HepG2 (cell line): ENCODE measurements around the gene CLIC1. TPM values are rescaled to one million over a fixed set of nuclear protein-coding genes. Genes with fewer than 3 reads are reported as not detected.

ENCODE experiments used
- EZH2 ChIP-seq: conservative IDR thresholded peaks from 2 replicates; pipeline ENCODE4 v1.6.1; 2012; ENCODE audit warnings: mild to moderate bottlenecking, low read depth, low read length, moderate library complexity
- GTF2F1 ChIP-seq: fragments of 150-350 bp; IDR thresholded peaks from 2 replicates; pipeline ENCODE4 v1.6.1; 2014; ENCODE audit warnings: low read length
- HNRNPK ChIP-seq: fragments of 200-400 bp; formaldehyde crosslinking; IDR thresholded peaks from 2 replicates; pipeline ENCODE4 v1.6.1; 2018; ENCODE audit warnings: low read length, low read depth, moderate library complexity, mild to moderate bottlenecking; ENCODE audit not compliant: poor library complexity, severe bottlenecking
- MEF2D ChIP-seq: sonication (generic); formaldehyde crosslinking; IDR thresholded peaks from 2 replicates; pipeline ENCODE4 v1.5.1; 2020; ENCODE audit warnings: mild to moderate bottlenecking, missing genetic modification reagents
- MTF2 ChIP-seq: sonication (generic); formaldehyde crosslinking; IDR thresholded peaks from 2 replicates; pipeline ENCODE4 v1.5.0; 2020; ENCODE audit warnings: missing genetic modification reagents, borderline replicate concordance
- NFYC ChIP-seq: IDR thresholded peaks from 2 replicates; pipeline ENCODE4 v1.6.1; 2016; ENCODE audit warnings: missing genetic modification reagents, missing compliant biosample characterization
- TBL1XR1 ChIP-seq: fragments of 150-350 bp; IDR thresholded peaks from 2 replicates; pipeline ENCODE4 v1.6.1; 2014; ENCODE audit warnings: borderline replicate concordance, low read length; ENCODE audit not compliant: partially characterized antibody
- ZBTB26 ChIP-seq: IDR thresholded peaks from 2 replicates; pipeline ENCODE4 v1.6.1; 2016; ENCODE audit warnings: missing compliant biosample characterization, missing genetic modification reagents, borderline replicate concordance
- ZBTB3 ChIP-seq: sonication (generic); formaldehyde crosslinking; IDR thresholded peaks from 2 replicates; pipeline ENCODE4 v1.4.0; 2020; ENCODE audit warnings: low read depth, mild to moderate bottlenecking, moderate library complexity, missing genetic modification reagents, borderline replicate concordance
- ZFX ChIP-seq: sonication (generic); formaldehyde crosslinking; IDR thresholded peaks from 2 replicates; pipeline ENCODE4 v1.4.0; 2020; ENCODE audit warnings: mild to moderate bottlenecking, low read depth, missing genetic modification reagents, moderate library complexity
- ZKSCAN8 ChIP-seq: IDR thresholded peaks from 2 replicates; pipeline ENCODE4 v1.6.1; 2016; ENCODE audit warnings: borderline replicate concordance, missing genetic modification reagents, missing compliant biosample characterization
- ZNF609 ChIP-seq: sonication (generic); formaldehyde crosslinking; IDR thresholded peaks from 2 replicates; pipeline ENCODE4 v1.4.0; 2020; ENCODE audit warnings: mild to moderate bottlenecking, missing genetic modification reagents, borderline replicate concordance
- ZSCAN22 ChIP-seq: sonication (generic); formaldehyde crosslinking; IDR thresholded peaks from 2 replicates; pipeline ENCODE4 v1.4.0; 2020; ENCODE audit warnings: mild to moderate bottlenecking, missing genetic modification reagents
- polyA plus RNA-seq, 8 experiments: library from polyadenylated mRNA; depleted of rRNA in 3 of 8; stranded (reverse) in 7 of 8; unstranded in 1 of 8; fragments of >200 nt; fragmentation: Illumina TruSeq in 4 of 8; extraction: Trizol in 4 of 8; gene quantifications; 2 replicates each; pipeline versions ENCODE4 v1.2.1 to v1.2.3, GENCODE V29; 2011 to 2016; ENCODE audit warnings: low read depth in 4 of 8, missing spikeins in 1 of 8, mixed read lengths in 1 of 8; ENCODE audit not compliant: insufficient read depth in 1 of 8
- total RNA-seq, 5 experiments: library from RNA; depleted of rRNA; stranded (reverse); fragments of >200 nt; fragmentation: Illumina TruSeq; extraction: Trizol; gene quantifications; 2 replicates each; pipeline ENCODE4 v1.2.3, GENCODE V29; 2016; ENCODE audit warnings: low read depth in 1 of 5
- TF ChIP-seq, protein P1 (sequence below): sonication (generic); formaldehyde crosslinking; IDR thresholded peaks from 2 replicates; pipeline ENCODE4 v1.5.0; 2020; ENCODE audit warnings: mild to moderate bottlenecking, missing genetic modification reagents
- TF ChIP-seq, protein P2 (sequence below): sonication (generic); formaldehyde crosslinking; IDR thresholded peaks from 2 replicates; pipeline ENCODE4 v1.4.0; 2020; ENCODE audit warnings: missing genetic modification reagents
- TF ChIP-seq, protein P3 (sequence below): IDR thresholded peaks from 2 replicates; pipeline ENCODE4 v1.6.1; 2016; ENCODE audit warnings: control low read depth

CLIC1 gene
- total and polyA plus RNA-seq, 2 of the 13 experiments (the other 11 are each of a cell fraction or from before 2014, with no cell fraction given): 602 to 891 TPM

- TF ChIP-seq, protein P1, sequence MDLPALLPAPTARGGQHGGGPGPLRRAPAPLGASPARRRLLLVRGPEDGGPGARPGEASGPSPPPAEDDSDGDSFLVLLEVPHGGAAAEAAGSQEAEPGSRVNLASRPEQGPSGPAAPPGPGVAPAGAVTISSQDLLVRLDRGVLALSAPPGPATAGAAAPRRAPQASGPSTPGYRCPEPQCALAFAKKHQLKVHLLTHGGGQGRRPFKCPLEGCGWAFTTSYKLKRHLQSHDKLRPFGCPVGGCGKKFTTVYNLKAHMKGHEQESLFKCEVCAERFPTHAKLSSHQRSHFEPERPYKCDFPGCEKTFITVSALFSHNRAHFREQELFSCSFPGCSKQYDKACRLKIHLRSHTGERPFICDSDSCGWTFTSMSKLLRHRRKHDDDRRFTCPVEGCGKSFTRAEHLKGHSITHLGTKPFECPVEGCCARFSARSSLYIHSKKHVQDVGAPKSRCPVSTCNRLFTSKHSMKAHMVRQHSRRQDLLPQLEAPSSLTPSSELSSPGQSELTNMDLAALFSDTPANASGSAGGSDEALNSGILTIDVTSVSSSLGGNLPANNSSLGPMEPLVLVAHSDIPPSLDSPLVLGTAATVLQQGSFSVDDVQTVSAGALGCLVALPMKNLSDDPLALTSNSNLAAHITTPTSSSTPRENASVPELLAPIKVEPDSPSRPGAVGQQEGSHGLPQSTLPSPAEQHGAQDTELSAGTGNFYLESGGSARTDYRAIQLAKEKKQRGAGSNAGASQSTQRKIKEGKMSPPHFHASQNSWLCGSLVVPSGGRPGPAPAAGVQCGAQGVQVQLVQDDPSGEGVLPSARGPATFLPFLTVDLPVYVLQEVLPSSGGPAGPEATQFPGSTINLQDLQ (CRISPR knock-in tag): no peak
- TF ChIP-seq HNRNPK: peak; percentile 91
- TF ChIP-seq, protein P2, sequence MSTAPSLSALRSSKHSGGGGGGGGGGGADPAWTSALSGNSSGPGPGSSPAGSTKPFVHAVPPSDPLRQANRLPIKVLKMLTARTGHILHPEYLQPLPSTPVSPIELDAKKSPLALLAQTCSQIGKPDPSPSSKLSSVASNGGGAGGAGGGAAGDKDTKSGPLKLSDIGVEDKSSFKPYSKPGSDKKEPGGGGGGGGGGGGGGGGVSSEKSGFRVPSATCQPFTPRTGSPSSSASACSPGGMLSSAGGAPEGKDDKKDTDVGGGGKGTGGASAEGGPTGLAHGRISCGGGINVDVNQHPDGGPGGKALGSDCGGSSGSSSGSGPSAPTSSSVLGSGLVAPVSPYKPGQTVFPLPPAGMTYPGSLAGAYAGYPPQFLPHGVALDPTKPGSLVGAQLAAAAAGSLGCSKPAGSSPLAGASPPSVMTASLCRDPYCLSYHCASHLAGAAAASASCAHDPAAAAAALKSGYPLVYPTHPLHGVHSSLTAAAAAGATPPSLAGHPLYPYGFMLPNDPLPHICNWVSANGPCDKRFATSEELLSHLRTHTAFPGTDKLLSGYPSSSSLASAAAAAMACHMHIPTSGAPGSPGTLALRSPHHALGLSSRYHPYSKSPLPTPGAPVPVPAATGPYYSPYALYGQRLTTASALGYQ (CRISPR knock-in tag): peak; percentile 87
- TF ChIP-seq ZKSCAN8: peak; percentile 40; the same call in 1 of the 2 replicates
- peak; percentile 18; the same call in 1 of the 2 replicates for TF ChIP-seq MTF2
- TF ChIP-seq, protein P3, sequence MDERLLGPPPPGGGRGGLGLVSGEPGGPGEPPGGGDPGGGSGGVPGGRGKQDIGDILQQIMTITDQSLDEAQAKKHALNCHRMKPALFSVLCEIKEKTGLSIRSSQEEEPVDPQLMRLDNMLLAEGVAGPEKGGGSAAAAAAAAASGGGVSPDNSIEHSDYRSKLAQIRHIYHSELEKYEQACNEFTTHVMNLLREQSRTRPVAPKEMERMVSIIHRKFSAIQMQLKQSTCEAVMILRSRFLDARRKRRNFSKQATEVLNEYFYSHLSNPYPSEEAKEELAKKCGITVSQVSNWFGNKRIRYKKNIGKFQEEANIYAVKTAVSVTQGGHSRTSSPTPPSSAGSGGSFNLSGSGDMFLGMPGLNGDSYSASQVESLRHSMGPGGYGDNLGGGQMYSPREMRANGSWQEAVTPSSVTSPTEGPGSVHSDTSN: peak; percentile 66
- TF ChIP-seq EZH2: no peak
- peak; percentile 64 for TF ChIP-seq TBL1XR1
- TF ChIP-seq NFYC (CRISPR knock-in tag): no peak
- peak; percentile 96 for TF ChIP-seq ZNF609 (CRISPR knock-in tag)
- TF ChIP-seq MEF2D (CRISPR knock-in tag): peak; percentile 85
- no peak for TF ChIP-seq GTF2F1
- no peak; the same call in 1 of the 2 replicates for TF ChIP-seq ZFX (CRISPR knock-in tag)
- no peak for TF ChIP-seq ZSCAN22 (CRISPR knock-in tag)
- no peak for TF ChIP-seq ZBTB26 (CRISPR knock-in tag)
- no peak for TF ChIP-seq ZBTB3 (CRISPR knock-in tag)
These were observed 1.1 kb upstream of the CLIC1 start (continued) for GRCh38 chr6:31737315-31737990.
